Measurements from ENCODE around the gene CHP1. TPM values are rescaled to one million over a fixed set of nuclear protein-coding genes. Genes with fewer than 3 reads are reported as not detected.
"Not testable (repeated sequence)": the region's sequence is repeated elsewhere in the genome, so short reads cannot be mapped to it uniquely, and the experiment has no call there.

CHP1 gene
- total RNA-seq, 1 donor from 2014 or later = 133 TPM

- Histone ChIP-seq H3F3A (ENCODE audit: low read depth) (peaks cover 5% of the 10 kb centered on the region), H2AFZ (replicated peaks) (no peak overlapping the region), H3K9ac (no peak overlapping the region), H3K9me3 (ENCODE audit: low read depth) (no peaks in the 10 kb centered on the region), H3K4me1 (no peaks in the 10 kb centered on the region), H3K27ac (no peak overlapping the region), H3K36me3 (no peaks in the 10 kb centered on the region), H3K27me3 (no peaks in the 10 kb centered on the region), H4K20me1 (ENCODE audit: low read depth) (no peaks in the 10 kb centered on the region), H3K79me2 (ENCODE audit: low read depth) (peaks cover 44% of the 10 kb centered on the region), H3K4me2 (no peak overlapping the region), H3K4me3 (no peak overlapping the region)
- Mint-ChIP-seq H3K27me3 (ENCODE audit: insufficient read depth, low read depth) (no peaks in the 10 kb centered on the region), H3K27ac (no peak overlapping the region), H3K4me1 (peaks cover 11% of the 10 kb centered on the region), H3K9me3 (no peaks in the 10 kb centered on the region), H3K36me3 (no peaks in the 10 kb centered on the region), H3K4me3 (no peak overlapping the region)
- no peak for DNase-seq (ENCODE audit: low spot score)
- no peak for TF ChIP-seq CTCF (IDR thresholded peaks at IDR 0.05)
- TF ChIP-seq EZH2 (IDR thresholded peaks at IDR 0.05) = no peak
- TF ChIP-seq EZH2phosphoT487 (IDR thresholded peaks at IDR 0.05) = no peak
These were observed 2.3 kb downstream of the CHP1 start for GRCh38 chr15:41233367-41233771.

GRCh38 chr15:41235228-41235627 is 4.2 kb downstream of the CHP1 start:
- H3K27me3 Mint-ChIP-seq (ENCODE audit: insufficient read depth, low read depth); H3K4me3 Mint-ChIP-seq; H3K9me3 ChIP-seq (ENCODE audit: low read depth); H3F3A ChIP-seq (ENCODE audit: low read depth); H3K36me3 Mint-ChIP-seq; H3K27me3 ChIP-seq; H3K4me1 ChIP-seq; H3K9ac ChIP-seq; H3K27ac Mint-ChIP-seq; DNase-seq (ENCODE audit: low spot score); H3K9me3 Mint-ChIP-seq; H3K4me3 ChIP-seq; H4K20me1 ChIP-seq (ENCODE audit: low read depth); H3K36me3 ChIP-seq; H3K4me2 ChIP-seq; H3K27ac ChIP-seq; H2AFZ ChIP-seq (replicated peaks): not testable (repeated sequence)
- H3K4me1 Mint-ChIP-seq = peaks cover 11% of the 10 kb centered on the region
- peaks cover 55% of the 10 kb centered on the region for H3K79me2 ChIP-seq (ENCODE audit: low read depth)

GRCh38 chr15:41235929-41236328 is 4.9 kb downstream of the CHP1 start:
- no peak overlapping the region for H3K27ac Mint-ChIP-seq
- peaks cover 11% of the 10 kb centered on the region for H3K4me1 Mint-ChIP-seq
- no peak overlapping the region for H3K9ac ChIP-seq
- H3K36me3 ChIP-seq = no peaks in the 10 kb centered on the region
- no peaks in the 10 kb centered on the region for H3K4me1 ChIP-seq
- H3K27me3 ChIP-seq = no peaks in the 10 kb centered on the region
- TF ChIP-seq CTCF (IDR thresholded peaks at IDR 0.05) (no peak), EZH2 (IDR thresholded peaks at IDR 0.05) (no peak), EZH2phosphoT487 (IDR thresholded peaks at IDR 0.05) (no peak)
- H3K27ac ChIP-seq = no peak overlapping the region
- no peaks in the 10 kb centered on the region for H4K20me1 ChIP-seq (ENCODE audit: low read depth)
- H3F3A ChIP-seq (ENCODE audit: low read depth) = no peaks in the 10 kb centered on the region
- H3K9me3 ChIP-seq (ENCODE audit: low read depth) = no peaks in the 10 kb centered on the region
- H3K36me3 Mint-ChIP-seq = no peaks in the 10 kb centered on the region
- no peak overlapping the region for H2AFZ ChIP-seq (replicated peaks)
- H3K9me3 Mint-ChIP-seq = no peaks in the 10 kb centered on the region
- H3K79me2 ChIP-seq (ENCODE audit: low read depth) = peaks cover 56% of the 10 kb centered on the region
- no peak overlapping the region for H3K4me2 ChIP-seq
- no peak for DNase-seq (ENCODE audit: low spot score)
- H3K4me3 Mint-ChIP-seq = no peak overlapping the region
- no peak overlapping the region for H3K4me3 ChIP-seq
- H3K27me3 Mint-ChIP-seq (ENCODE audit: insufficient read depth, low read depth) = no peaks in the 10 kb centered on the region

- Histone ChIP-seq H4K20me1 (ENCODE audit: low read depth) (no peaks in the 10 kb centered on the region), H3K4me1 (no peaks in the 10 kb centered on the region), H3K4me3 (no peak overlapping the region), H3K4me2 (no peak overlapping the region), H3F3A (ENCODE audit: low read depth) (no peaks in the 10 kb centered on the region), H3K27ac (no peak overlapping the region), H2AFZ (replicated peaks) (no peak overlapping the region), H3K9ac (no peak overlapping the region), H3K79me2 (ENCODE audit: low read depth) (peaks cover 38% of the 10 kb centered on the region), H3K9me3 (ENCODE audit: low read depth) (no peaks in the 10 kb centered on the region), H3K27me3 (no peaks in the 10 kb centered on the region), H3K36me3 (no peaks in the 10 kb centered on the region)
- Mint-ChIP-seq H3K27me3 (ENCODE audit: insufficient read depth, low read depth) (no peaks in the 10 kb centered on the region), H3K36me3 (peaks cover 4% of the 10 kb centered on the region), H3K4me1 (no peaks in the 10 kb centered on the region), H3K27ac (no peak overlapping the region), H3K4me3 (no peak overlapping the region), H3K9me3 (no peaks in the 10 kb centered on the region)
- TF ChIP-seq CTCF (IDR thresholded peaks at IDR 0.05) = no peak
- TF ChIP-seq EZH2phosphoT487 (IDR thresholded peaks at IDR 0.05) = no peak
- TF ChIP-seq EZH2 (IDR thresholded peaks at IDR 0.05) = no peak
- DNase-seq (ENCODE audit: low spot score) = no peak
These were observed 7.0 kb downstream of the CHP1 start for GRCh38 chr15:41238100-41238499.

All from neural progenitor cell (in vitro differentiated cells).